GM18868 (cell line): ENCODE results near the gene CDH23.

Source experiments
- ATAC-seq: cut with Tn5 transposase; IDR thresholded peaks from one replicate; pipeline ENCODE4 v1.9.1; 2021; ENCODE audit warnings: mild to moderate bottlenecking, moderate library complexity; ENCODE audit not compliant: unreplicated experiment

The CDH23 gene

GRCh38 chr10:71850743-71851464 is 454.2 kb downstream of the CDH23 start, which contains the start of gene PSAP:
PSAP (minus strand) TSS chr10:71851251; CDS start chr10:71851221, 30 bp downstream.
- peak; percentile 90 for ATAC-seq

- peak; percentile 18 for ATAC-seq
Observed at GRCh38 chr10:71851465-71852095, 454.9 kb downstream of the CDH23 start.

GRCh38 chr10:71852355-71852937 is 455.7 kb downstream of the CDH23 start:
- ATAC-seq, result no peak

GRCh38 chr10:71854031-71854430 is 457.3 kb downstream of the CDH23 start:
- ATAC-seq, result no peak

- no peak for ATAC-seq
Observed at GRCh38 chr10:71856619-71857018, 459.9 kb downstream of the CDH23 start.

GRCh38 chr10:71857934-71858890 is 461.5 kb downstream of the CDH23 start:
- no peak for ATAC-seq

- ATAC-seq, result peak; percentile 78
Observed at GRCh38 chr10:71860243-71861029, 463.7 kb downstream of the CDH23 start.

- ATAC-seq, result no peak
Observed at GRCh38 chr10:71863203-71863602, 466.5 kb downstream of the CDH23 start.

GRCh38 chr10:71864911-71865361 is 468.2 kb downstream of the CDH23 start:
- no peak for ATAC-seq
